NCI-H2196 (cell line): ENCODE data around the gene FHL1.
"Not testable (repeated sequence)": the region's sequence is repeated elsewhere in the genome, so short reads cannot be mapped to it uniquely, and the experiment has no call there.

Experiments used
- DNase-seq: peaks from one replicate; lab custom pipeline; 2025; ENCODE audit not compliant: unreplicated experiment; lab: John Stamatoyannopoulos, UW

The FHL1 gene

GRCh38 chrX:136146614-136147314, 569 bp upstream of the FHL1 start:
- no peak for DNase-seq

- no peak for DNase-seq
Measured at GRCh38 chrX:136147976-136148375, 643 bp downstream of the FHL1 start.

- no peak for DNase-seq
Measured at GRCh38 chrX:136148391-136148790, 1.1 kb downstream of the FHL1 start.

GRCh38 chrX:136154998-136155397, 7.7 kb downstream of the FHL1 start:
- DNase-seq = no peak

- DNase-seq = no peak
Measured at GRCh38 chrX:136156560-136157117, 9.3 kb downstream of the FHL1 start.

GRCh38 chrX:136157187-136157586, 9.9 kb downstream of the FHL1 start:
- DNase-seq = no peak

GRCh38 chrX:136158685-136159084, 11.4 kb downstream of the FHL1 start:
- DNase-seq = no peak

GRCh38 chrX:136159611-136160025, 12.3 kb downstream of the FHL1 start:
- DNase-seq = no peak

GRCh38 chrX:136162827-136163570, 15.7 kb downstream of the FHL1 start:
- peak; percentile 3 for DNase-seq

- DNase-seq = no peak
Measured at GRCh38 chrX:136163689-136164088, 16.4 kb downstream of the FHL1 start.

- DNase-seq = no peak
Measured at GRCh38 chrX:136165406-136165805, 18.1 kb downstream of the FHL1 start.

GRCh38 chrX:136166221-136166855, 19.0 kb downstream of the FHL1 start:
- DNase-seq = no peak

GRCh38 chrX:136167989-136168388, 20.7 kb downstream of the FHL1 start:
- DNase-seq = not testable (repeated sequence)

GRCh38 chrX:136168929-136169735, 21.8 kb downstream of the FHL1 start:
- DNase-seq = peak; percentile 26

GRCh38 chrX:136170139-136170800, 22.9 kb downstream of the FHL1 start:
- DNase-seq = no peak

GRCh38 chrX:136171420-136171819, 24.1 kb downstream of the FHL1 start:
- DNase-seq = no peak

- DNase-seq = no peak
Measured at GRCh38 chrX:136176399-136176825, 29.1 kb downstream of the FHL1 start.

- DNase-seq = no peak
Measured at GRCh38 chrX:136179133-136179532, 31.8 kb downstream of the FHL1 start.

- no peak for DNase-seq
Measured at GRCh38 chrX:136182414-136182813, 35.1 kb downstream of the FHL1 start.

- DNase-seq = no peak
Measured at GRCh38 chrX:136183172-136183571, 35.8 kb downstream of the FHL1 start.
